Fibroblast of skin of scalp (primary cell): ENCODE results near the gene CDKN2AIP. TPM values are rescaled to one million over a fixed set of nuclear protein-coding genes. Genes with fewer than 3 reads are reported as not detected.

Experiments used
- DNase-seq: peaks from one replicate; pipeline ENCODE4 v3.0.0-alpha.2; 2013
- polyA plus RNA-seq, 2 experiments: library from polyadenylated mRNA; unstranded; fragments of 120-200 nt; gene quantifications; one replicate each; pipeline ENCODE4 v1.2.1, GENCODE V29; 2013; ENCODE audit not compliant: insufficient read length in 2 of 2

CDKN2AIP gene, protein sequence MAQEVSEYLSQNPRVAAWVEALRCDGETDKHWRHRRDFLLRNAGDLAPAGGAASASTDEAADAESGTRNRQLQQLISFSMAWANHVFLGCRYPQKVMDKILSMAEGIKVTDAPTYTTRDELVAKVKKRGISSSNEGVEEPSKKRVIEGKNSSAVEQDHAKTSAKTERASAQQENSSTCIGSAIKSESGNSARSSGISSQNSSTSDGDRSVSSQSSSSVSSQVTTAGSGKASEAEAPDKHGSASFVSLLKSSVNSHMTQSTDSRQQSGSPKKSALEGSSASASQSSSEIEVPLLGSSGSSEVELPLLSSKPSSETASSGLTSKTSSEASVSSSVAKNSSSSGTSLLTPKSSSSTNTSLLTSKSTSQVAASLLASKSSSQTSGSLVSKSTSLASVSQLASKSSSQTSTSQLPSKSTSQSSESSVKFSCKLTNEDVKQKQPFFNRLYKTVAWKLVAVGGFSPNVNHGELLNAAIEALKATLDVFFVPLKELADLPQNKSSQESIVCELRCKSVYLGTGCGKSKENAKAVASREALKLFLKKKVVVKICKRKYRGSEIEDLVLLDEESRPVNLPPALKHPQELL
- 12.4 TPM for polyA plus RNA-seq (2013, experiment 1 of 2; ENCODE audit: insufficient read length)
- 14.3 TPM for polyA plus RNA-seq (2013, experiment 2 of 2; ENCODE audit: insufficient read length)

DNA sequence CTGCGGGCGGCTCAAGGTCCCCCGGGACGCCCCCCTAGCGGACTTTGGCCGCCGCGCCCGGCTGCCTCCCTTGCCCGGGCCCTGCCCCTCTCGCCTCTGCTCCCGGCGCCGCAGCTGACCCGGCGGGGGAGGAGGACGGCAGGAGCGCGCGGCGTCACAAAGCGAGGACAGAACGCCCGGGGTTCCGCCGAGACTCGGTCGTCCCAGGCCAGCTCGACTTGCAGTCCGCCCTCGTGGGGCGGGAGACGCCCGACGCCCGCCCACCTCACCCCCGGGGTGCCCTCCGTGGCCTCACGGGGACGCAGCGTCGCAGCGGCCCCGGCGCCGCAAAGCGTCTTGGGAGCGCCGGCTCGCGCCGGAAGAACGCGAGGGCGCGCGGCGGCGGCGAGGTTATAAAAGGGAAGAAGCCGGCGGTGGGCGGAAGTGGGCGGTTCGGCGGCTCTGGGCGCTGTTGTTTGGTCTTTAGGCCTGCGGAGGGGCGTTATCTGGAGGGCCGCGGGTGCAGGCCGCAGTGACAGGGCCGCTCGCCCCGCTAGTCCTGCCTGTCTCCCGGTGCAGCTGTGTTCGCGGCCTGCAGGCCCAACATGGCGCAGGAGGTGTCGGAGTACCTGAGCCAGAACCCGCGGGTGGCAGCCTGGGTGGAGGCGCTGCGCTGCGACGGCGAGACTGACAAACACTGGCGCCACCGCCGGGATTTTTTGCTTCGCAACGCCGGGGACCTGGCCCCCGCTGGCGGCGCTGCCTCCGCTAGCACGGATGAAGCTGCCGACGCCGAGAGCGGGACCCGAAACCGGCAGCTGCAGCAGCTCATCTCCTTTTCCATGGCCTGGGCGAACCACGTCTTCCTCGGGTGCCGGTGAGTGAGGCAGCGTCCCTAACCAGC, at the start of gene CDKN2AIP:
TSS of gene CDKN2AIP (plus strand) at position 423 of the 883 bp plus-strand sequence. CDS start at position 585, 162 bp downstream.
- DNase-seq = peak; percentile 96

DNA sequence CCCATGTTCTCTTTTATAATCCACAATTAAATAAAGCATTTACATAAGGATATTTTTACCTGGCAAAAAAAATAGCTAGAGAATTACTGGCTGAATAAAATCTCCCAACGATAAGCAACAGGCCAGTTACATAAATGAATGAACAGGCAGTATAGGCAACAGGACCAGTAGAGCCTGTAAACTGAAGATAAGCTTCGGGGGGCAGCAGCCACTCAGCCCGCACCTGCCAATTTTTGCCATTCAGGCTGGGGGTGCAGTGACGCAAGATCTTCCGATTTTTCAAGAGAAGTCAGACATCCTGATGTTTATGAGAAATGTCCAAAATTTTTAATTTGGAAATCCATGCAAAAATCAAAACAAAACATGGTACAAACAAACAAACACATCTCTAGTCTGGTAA, 49.0 kb upstream of the CDKN2AIP start:
- DNase-seq = no peak

DNA sequence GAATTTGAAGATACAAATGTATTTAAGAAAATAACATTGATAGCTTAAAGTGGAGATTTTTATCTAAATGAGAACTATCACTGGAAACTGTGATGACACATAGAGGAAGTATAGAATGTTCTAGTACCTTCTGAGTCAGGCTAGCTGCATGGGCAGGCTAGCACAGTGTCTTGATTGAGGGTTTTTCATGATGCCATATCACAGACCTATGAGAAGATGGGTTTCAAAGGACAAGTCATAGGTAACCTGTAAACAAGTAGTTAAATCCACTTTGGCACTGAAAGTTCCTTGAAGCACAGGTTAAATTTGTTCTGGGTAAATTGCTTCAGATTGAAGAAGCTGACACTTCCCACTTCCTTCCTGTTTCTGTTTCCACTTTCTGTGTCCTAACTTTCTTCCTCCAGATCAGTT, 48.2 kb upstream of the CDKN2AIP start:
- DNase-seq = no peak

DNA sequence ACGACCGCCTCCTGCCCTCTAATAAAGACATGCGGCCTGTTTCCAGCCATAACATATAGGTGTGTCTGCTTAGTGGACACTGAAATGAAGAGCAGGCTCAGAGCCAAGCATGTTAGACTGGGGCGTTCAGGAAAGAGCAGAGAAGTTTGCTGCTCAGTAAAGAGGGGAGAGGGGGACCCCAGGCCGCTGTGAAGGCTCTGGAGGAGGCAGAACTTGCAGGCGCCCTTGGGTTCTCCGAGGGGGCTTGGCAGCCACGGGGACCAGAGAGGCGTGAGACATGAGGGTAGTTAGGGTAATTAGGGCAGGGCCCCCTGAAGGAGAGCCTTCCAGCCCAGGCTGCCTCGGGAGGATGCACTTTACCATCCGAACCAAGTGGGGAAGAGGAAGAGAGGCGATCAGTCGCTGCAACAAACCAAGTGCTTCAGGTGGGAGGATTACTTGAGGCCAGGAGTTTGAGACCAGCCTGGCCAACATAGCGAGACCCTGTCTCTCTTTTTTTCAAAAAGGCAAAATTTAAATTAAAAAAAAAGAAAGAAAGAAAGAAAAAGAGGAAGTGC, 46.6 kb upstream of the CDKN2AIP start:
- no peak for DNase-seq

DNA sequence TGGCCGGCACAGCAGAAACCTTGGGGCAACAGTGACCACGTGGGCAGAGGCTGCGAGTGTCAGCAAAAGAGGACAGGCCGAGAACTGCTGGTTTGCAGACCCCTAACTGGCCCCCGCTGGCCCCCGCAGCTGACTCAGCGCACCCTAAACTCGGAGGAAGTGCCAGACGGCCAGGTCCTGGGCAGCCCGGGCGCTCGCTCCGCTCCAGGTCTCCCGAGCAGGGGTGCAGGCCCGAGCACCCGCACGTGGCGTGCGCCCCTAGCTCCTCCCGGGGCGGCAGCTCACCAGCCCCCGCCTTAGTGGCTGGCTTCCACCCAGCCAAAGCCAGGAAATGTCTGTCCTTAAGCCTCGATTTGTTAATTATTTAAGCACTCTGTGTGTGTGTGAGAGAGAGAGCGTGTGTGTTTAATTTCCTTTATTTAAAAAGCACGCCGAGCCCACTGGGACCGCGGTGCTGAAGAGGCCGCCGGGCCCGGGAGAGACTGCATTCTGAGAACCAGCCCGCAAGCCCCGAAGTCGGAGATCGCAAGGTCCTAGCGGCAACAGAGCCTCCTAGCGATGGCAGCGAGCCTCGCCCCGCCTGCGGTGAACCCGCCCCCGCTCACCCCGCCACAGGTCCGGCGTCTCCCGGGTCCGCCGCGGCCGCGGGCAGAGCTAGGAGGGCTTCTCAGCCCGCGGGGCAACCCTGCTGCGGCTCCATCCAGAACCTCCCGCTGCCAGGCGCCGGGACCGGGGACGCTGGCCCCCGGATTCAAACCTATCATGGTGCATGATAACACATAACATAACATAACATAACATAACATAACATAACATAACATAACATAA, 45.9 kb upstream of the CDKN2AIP start:
- peak; percentile 75 for DNase-seq

DNA sequence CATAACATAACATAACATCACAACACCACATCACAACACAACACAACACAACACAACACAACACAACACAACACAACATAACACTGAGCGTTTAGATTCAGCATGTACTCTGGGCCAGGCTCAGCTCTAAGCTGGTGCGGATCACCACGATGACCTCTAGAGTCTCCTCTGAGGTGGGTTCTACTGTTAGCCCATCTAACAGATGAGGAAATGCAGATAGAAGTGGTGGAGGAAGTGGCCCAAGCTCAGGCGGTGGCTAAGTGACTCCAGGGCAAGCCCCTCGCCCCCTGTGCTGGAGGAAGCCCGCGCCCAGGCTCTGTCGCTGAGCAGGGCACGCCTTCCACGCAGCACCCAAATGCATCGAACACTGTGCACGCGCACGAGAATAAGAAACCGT, 45.3 kb upstream of the CDKN2AIP start:
- DNase-seq = no peak

DNA sequence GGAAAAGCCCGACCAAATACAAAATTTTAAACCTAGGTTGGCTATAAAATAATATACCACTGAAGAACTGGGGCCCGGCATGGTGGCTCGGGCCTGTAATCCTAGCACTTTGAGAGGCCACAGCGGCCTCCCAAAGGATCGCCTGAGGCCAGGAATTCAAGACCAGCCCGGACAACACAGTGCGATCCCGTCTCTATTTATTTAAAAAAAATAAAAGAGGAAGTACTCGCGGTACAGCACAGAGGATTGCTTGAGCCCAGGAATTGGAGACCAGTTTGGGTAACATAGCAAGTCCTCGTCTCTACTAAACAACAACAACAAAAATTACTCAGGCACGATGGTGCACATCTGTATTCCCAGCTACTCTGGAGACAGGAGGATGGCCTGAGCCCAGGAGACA, 44.8 kb upstream of the CDKN2AIP start:
- no peak for DNase-seq

DNA sequence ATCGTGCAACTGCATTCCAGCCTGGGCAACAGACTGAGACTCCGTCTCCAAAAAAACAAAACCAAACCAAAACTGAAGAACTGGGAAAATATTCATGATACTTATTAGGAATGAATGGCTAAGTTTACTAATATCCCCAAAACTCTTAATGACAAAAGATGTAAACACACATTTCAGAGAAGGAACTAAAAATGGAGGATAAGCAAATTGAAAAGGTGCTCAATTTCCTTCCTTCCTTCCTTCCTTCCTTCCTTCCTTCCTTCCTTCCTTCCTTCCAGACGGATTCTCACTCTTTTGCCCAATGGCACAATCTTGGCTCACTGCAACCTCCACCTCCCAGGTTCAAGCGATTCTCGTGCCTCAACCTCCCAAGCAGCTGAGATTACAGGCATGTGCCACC, 44.4 kb upstream of the CDKN2AIP start:
- DNase-seq = no peak

DNA sequence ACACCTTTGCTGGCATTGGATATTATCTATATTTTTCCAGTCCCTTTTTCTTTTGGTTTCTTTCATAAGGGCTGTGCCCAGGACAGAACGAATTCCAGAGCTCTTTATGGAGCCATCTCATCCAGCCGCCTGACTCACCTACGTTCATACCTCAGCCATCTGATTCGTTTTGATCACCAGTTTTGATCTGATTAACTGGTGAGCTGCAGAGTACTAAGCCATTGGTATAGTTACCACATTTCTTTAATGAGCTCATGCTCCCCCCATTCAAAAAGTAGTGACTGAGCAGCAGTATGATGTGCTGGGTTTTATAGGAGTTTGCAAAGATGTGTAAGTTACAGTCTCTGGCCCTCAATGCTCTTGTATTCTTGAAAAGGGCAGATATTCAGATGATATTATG, 43.0 kb upstream of the CDKN2AIP start:
- no peak for DNase-seq

DNA sequence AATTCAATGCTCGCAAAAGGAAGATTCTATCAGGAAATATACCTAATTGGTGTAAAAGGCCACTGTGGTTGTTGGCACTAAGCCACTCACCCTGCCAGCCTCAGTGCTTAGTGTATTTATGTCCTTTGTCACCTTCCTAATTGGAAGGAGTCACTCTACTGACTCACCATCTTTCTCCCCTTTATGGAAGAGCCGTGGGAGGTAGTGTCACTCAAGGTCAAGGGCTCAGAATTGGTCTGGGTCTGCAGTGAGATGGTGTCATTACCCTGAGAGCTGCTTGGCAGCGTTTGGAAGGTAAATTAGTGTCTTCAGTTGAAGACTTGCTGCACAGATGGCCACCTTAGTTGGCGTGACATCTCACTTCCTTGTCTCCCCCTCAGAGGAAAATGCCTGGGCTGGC, 41.7 kb upstream of the CDKN2AIP start:
- DNase-seq = no peak

DNA sequence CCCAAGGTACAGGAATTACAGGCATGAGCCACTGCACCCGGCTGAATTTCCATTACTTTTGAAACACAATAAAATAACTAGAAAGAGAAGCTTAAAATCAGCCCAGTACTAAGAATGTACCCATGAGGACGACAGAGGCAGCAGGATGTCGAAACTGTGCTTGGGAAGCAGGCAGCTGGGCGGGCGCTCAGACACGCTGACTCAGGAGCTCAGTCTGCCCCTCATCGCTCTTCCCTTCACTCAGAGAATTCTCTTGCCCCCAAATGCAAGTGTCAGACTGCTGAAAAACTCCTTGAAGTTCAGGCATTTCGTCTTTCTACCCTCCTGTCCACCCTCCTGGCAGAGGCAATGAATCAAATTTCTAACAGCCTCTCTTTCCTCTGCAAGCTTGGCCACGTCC, 41.0 kb upstream of the CDKN2AIP start:
- no peak for DNase-seq

DNA sequence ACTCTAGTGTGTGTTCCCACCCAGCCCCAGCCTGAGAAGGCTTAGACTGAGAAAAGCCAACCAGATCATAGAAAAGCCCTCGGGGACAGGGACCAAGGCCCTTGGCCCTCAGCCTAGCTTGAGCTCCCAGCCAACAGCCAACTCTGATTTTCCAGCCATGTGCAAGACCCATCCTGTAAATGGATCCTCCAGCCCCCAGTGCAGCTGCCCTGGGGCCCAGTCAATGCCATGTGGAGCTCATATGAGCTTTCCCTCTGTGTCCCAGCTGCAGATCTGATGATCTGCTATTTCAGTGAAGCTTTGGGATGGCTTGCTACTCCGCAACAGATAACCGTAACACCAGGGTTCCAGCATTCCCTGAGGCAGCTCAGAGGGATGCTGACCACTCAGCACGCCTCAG, 40.5 kb upstream of the CDKN2AIP start:
- DNase-seq = no peak

DNA sequence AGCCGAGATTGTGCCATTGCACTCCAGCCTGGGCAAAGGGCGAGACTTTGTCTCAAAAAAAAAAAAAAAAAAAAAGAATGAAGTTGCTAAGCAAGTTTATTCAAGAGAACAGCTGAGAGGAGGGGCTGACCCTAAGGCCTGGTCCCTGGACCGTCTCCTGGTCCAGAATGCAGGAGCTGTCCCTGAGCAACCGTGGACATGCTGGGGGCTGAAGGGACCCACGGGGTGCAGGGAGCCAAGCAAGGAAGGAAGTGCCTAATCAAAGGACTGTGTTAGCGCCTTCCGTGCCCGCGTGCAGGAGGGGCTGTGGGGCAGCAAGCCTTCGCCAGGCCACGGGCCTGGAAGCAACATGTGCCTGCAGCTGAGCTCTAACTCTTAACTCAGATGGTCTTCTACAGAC, 39.1 kb upstream of the CDKN2AIP start:
- no peak for DNase-seq

DNA sequence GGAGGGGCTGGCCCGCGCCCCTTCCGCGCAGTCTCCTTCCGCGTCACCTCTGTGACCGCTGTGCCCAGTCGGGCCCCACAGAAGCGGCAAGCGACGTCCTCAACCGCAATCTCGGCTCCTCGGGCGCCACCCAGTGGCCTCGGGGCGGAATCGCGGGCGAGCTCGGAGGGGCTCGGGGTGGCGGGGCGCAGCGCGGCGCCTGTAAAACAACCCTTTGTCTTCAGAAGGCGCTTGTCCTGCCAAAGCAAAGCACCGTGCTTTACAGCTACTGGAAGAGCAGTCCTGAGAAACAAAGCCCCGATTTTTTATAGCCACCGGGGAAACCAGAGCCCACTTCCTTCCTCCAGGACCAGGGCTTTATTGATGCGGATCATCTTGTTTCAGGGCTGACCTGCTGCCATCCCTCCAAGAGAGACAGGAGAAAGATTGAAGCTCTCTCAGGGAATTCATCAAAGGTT, 37.3 kb upstream of the CDKN2AIP start:
- peak; percentile 77 for DNase-seq

DNA sequence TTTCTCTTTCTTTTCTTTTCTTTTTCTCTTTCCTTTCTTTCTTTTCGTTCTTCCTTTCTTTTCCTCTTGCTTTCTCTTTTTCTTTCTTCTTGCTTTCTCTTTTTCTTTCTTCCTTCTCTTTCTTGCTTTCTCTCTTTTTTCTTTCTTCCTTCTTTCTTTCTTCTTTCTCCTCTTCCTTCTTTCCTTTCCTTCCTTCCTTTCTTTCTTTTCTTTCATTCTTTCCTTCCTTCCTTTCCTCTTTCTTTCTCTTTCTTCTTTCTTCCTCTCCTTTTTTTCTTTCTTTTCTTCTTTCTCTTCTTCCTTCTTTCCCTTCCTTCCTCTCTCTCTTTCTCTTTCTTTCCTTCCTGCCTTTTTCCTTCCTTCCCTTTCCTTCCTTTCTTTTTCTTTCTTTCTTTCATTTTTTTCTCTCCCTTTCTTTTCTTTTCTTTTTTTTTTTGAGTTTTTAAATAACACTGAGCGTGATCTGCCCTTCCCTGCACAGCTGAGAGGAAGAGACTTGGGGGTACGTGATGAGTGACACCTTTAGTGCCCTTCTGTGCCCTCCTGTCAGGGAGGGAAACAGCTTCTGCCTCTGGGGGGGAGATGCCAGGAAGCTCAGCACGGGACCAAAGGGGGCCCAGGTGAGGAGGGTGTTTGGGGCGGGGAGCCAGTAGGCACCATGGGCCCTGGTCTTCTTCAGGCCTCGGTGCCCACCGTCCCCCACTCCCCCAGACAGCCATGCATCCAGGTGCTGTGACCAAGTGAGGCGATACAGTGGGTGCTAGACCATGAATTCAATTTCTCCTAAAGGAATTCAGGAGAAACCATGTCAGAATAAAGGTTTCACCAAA, 36.6 kb upstream of the CDKN2AIP start:
- DNase-seq = no peak

DNA sequence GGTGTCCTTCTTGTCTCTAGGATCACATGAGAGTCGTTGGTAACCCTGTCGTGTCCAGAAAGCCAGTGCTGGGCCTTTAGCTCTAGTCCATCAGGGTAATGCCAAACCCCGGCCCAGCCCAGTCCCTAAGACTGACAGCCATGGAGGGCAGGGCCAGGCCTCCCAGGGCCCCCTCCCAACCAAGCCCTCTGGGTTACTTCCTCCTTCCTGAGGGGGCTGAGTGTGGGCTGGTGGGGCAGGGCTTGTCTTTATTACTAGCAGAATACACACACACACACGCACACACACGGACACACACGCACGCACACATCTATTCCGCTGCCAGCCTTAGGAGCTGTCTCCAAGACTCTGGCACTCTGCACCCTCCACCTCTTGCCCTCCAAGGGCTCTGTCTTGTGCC, 35.6 kb upstream of the CDKN2AIP start:
- DNase-seq = no peak

DNA sequence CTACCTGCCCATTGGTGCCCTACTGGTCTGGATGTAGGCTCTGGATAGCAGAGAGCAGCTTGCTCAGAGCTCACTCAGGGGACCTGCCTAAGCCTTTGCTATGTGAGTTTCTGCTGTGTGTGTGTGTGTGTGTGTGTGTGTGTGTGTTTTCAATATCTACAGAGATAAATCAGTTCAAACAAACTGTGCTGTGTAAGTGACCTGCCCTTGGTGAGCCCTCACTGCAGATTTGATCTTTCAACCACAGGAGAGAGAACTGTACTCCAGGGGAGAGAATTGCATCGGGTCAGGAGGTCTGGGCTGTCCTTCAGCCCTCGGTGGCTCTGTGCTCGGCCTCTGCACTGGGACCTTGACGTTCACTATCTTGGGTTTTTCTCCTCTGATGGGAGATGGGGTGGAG, 35.0 kb upstream of the CDKN2AIP start:
- DNase-seq = no peak

DNA sequence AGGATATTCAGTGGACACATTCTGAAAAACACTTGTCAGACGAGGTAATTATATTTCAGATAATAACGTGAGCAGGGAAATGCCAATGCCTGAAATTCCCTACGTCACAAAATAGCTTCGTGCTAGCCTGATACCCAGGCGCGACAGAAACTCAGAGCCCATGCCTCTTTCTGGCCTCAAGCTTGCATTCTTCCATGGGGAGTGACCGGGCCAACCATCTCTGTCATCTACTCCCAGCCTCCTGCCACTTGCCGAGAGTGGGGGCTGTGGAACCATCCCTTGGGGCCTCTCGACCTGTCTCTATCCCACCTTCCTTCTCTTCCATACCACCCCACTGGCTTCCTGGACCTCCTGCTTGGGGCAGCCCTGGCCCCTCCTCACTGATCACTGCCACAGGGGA, 34.5 kb upstream of the CDKN2AIP start:
- DNase-seq = no peak

DNA sequence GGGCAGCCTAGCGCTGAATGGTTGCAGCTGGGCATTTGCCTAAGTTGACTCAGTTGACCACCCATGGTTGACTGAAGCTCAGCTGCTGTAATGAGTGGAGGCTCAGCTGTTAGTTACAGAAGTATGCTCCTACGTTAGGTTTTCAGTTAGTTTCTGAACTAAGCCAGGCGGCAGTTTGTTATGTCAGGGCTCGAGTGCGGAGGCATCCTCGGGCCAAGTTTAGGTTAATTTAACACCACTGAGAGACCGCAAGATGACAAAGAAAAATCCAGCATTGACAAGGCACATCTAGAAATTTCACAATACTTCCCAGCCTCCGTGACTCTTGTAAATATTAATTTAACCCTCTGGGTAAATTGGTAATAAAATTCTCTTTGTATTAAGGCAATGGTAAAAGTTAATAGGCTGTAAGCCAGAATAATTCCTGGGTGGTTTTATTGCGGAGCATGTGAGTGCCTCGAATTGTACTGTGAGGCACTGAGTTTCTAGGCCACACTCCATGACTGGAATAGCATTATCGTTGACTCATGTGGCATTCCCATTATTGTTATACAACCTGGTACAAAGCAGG, 33.1 kb upstream of the CDKN2AIP start:
- DNase-seq = no peak

DNA sequence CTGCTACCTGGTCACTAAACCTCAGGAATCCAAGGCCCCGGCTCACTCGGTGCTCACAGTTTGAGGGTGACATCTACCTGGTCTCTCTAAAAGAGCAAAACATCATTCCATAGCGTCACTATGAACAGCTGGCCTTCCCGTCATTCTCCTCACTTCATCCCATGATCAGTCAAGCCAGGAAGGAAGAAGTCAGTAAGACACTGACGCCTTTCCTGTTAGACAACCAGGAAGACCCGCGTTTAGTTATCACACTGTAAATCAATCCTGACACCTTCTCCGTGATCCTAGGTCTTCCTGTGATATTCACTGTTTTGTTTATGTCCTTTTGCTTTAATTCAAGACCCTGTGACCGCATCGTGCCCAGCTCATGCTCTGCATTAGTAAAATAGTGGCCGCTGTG, 31.6 kb upstream of the CDKN2AIP start:
- no peak for DNase-seq
